NCI-H446 treated with DMSO at 0.1 percent for 48 hours (cell line): ENCODE results near the gene DPP6.
"Not testable (repeated sequence)": the region's sequence is repeated elsewhere in the genome, so short reads cannot be mapped to it uniquely, and the experiment has no call there.

ENCODE experiments used
- DNase-seq: peaks from one replicate; lab custom pipeline; 2025; lab: John Stamatoyannopoulos, UW

The DPP6 gene

DNA sequence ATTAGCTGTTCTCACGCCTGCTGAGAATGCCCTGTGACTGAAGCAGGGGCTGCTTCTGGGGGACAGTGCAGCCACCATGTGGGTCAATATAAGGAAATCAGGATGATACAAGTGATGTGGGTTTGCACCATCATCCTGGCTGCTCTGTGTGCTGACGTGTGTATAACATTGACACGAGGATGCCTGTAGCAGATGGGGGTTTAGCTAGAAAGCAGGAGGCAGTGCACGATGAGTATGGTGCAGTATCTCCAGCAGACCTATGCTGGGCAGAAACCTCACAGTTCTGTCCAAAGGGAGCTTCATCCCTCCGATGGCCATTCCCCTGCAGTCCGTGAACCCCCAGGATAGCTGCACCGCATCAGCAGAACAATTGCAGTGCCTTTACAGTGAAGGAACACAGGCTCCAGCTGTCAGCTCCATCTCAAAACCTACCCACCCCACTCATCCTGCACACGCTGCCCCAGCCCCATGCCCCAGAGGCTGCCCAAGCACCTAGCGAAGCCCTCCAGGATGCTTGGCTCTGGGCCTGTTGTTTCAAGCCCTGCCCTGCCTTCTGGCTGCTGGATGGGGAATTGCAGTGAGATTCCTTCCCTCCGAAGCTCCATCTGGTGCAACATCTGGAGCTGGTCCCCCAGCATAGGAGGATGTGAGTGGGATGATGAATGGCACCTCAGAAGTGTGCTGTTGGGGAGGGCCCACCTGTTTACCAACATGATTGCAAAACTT lies 96.8 kb downstream of the DPP6 start:
- not testable (repeated sequence) for DNase-seq

DNA sequence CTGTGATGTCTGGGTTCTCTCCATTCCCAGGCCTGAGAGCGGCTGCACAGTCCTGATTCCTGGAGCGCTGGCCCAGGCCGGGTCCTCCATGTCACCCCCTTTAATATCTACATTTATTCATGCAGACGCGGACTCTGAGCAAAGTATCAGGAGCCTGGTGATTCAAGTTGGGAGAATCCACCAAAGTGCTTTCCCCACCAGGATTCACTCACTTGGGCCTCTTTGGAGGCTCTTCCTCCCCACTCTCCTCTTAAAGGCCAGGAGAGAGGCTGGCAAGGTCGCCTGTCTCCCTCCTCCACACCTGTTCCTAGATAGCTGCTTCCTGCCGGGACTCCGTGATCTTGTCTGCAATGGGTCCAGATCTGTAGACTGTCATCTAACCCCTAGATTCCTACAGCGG lies 98.5 kb downstream of the DPP6 start:
- not testable (repeated sequence) for DNase-seq

DNA sequence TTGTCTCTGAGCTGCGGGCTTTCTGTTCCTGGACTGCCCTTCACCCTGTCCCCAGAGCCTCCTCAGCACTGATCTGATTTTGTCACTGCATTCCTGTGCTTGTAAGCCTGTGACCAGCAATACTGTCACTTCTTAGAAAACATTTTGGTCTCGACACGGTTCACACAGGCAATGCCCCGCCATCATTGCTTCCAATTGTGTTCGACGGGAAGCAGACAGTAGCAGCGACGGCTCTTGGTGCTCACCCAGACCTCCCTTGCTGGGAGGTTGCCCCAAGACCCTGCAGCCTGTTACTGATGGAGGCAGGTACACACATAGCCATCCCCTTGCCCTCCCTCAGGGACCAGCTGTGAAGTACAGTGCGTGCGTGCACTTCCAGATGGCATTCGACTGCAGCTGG lies 99.1 kb downstream of the DPP6 start:
- not testable (repeated sequence) for DNase-seq

DNA sequence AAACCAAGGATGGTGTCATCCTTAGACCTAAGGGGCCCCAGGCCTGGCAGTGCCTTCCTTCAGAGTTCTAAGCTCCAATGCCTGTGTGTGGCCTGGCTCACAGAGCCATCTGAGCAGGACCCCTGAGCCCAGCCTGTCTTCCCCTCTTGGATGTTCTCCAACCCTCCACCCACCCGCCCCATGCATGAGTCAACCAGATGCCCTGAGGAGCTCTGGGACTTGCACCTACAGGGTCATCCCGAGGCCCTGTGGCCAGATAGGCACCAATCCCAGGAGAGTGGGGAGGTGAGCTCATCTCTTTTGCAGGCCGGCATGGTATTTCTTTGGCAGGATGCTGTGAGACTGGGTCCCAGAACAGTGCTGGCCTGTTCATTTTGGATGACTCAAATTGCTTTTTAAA lies 103.7 kb downstream of the DPP6 start:
- DNase-seq: not testable (repeated sequence)

DNA sequence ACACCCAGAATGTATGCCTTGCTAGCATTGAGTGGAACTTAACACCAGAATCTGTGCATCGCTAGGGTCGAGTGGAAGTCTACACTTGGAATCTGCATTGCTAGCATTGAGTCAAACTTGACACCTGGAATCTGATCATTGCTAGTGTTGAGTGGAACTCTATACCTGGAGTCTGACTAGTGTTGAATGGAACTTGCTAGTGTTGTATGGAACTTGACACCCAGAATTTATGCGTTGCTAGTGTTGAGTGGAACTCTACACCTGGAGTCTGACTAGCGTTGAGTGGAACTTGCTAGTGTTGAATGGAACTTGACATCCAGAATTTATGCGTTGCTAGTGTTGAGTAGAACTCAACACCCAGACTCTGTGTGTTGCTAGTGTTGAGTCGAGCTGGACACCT lies 110.7 kb downstream of the DPP6 start:
- not testable (repeated sequence) for DNase-seq

DNA sequence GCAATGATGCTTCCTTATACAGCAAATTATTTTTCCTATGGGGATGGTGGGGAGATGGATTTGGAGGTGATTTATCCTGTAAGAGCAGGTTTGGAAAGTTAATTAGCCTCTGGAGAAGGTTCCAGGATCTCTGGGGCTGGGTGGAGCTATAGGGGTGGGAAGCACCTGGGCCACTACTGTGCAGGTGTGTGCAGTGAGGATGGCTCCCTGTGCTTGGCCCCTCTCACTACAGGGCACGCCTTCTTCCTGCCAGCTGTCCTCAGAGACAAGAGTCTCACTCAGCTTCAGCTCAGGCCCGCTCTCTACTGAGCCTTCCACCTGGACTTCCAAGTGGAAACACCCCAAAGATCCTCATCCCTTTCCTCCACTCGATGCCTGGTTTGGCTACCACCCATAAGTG lies 111.4 kb downstream of the DPP6 start:
- DNase-seq: not testable (repeated sequence)

DNA sequence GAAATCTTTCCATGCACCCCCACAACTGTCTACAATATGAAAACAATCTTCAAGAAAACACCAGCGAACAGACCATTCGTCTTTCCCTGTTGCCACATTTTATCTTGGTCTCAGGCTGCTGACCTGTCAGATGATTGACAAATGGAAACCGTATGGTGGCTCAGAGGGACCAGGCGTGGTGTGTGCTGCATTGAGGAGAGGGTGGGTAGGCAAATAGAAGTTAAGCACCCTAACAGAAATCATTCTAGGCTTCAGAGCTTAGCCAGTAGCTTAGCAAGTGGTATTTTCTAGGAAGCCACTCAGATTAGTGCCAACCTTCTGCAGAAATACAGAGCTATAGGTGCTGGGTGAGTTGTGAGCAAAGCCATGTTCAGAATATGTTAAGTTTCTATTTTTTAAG lies 114.9 kb downstream of the DPP6 start:
- DNase-seq: no peak

DNA sequence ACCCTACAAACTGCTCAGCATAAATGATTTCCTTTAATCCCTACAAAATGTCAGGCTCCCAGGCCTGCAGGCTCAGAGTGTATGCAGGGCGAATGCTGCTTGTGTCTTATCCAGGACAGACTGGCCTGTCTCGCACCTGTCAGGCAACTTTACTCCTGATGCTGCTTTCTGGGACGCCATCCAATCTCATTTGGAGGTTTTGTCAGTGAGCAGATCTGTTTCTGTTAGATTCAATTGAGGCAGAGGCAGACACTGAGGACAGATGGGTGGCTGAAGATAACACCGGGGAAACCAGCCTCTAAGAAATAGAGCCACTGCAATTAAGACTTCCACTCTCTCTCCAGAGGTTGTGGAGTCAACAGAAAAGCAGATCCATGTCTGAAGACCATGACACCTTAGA lies 115.6 kb downstream of the DPP6 start:
- DNase-seq: no peak

DNA sequence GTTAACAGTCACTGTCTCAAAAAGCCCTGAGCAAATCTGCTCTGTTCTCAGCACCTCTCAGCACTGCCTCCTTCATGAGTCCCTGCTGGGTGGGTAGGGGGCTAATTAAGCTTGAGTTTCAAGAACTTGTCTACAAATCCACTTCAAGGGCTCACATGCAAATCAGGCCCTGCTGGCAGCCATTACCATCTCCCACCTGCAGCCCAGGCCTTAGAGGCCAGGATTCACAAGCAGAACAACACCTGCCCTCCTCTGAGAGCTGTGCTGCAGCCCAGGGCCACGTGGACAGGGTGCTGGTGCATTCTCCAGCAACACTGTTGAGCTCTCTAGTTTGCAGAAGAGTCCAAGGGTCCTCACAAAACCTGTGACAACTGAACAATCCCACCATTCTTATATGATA lies 119.2 kb downstream of the DPP6 start:
- no peak for DNase-seq

DNA sequence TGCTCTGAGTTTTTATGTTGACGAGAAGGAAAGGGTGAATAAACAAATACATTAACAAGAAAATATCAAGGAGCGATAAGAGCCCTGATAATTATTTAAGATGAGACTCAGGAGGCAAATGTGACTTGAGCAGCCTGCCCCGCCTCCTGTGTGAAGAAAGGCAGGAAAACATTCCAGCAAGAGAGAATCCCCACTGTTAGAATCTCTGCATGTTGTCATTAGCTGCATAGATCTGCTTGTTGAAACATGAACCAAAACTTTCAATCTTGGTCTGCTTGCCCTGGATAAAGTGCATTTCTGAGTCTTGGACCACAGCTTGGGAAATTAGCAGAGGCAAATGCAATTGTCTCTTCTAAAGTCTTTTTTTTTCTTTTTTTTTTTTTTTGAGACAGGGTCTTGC lies 120.0 kb downstream of the DPP6 start:
- no peak for DNase-seq

DNA sequence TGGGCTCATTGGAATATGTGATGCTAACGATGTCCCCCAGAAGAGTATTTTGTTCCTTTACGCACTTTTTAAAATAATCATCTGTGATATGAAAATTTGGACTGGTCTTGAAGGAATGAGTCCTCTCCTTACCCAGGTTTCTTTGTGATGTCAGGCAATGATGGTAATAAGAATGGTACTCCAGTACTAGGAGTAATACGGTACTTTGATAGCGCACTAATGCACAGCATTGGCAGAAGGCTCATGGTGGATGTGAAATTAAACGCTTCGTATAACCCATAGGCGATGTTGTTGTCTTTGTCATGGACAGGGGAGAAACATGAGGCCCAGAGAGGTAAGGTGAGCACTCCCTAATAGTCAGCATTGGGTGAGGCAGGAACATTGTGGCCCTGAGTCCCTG lies 125.4 kb downstream of the DPP6 start:
- DNase-seq: no peak

DNA sequence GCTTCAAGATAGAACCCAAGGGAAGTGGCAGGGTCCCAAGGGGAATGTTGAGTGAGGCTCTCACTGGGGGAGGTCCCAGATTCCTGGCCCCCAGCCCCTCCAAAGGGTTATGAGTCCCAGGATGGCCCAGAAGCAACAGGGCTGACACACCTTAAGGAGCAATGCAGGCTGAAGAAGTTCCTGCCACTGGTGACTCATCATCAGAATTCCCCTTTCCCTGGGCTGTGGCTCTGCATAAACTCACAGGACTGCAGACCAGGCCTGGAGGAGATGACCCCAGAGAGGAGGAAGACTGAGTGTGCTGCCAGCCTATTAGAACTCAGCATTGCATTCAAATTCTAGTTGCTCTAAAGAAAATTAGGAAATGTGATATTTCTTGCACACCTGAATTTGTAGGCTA lies 126.7 kb downstream of the DPP6 start:
- DNase-seq: no peak

DNA sequence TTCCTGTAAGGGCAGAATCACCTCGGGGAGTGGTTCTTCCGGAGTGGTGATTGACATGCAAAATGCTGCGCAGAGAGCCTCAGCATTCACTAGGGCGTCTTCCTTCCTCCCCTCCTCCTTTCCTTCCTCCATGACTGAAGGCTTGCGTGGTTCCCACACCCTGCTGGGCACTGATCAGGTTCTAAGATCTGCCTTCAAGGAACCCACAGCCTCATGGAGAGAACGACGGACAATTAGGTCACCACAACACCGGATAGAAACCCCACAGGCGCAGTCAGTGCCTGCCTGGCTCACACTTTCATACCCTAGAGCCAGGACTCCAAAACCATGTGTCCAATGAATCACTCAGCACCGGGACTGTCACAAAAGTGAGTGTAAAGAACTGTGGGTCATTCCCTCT lies 131.3 kb downstream of the DPP6 start:
- DNase-seq: no peak

DNA sequence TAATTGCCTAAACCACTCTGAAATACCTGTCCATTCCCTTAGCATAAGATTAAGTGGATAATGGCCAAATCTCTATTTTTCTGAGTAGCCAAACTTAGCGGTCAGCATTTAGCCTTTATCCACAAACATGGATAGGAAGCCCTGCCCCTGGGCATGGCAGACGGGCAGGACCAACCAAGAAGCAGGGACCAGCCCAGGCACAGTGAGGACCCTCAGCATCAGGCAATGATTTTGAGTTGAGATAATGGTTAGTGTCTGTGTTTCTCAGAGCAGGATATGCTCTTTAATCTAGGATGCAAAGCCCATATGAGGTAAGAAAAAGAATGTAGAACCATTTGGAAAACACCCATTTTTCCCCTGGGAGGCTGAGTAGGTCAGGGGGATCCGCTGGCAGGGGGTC lies 131.7 kb downstream of the DPP6 start:
- DNase-seq: no peak

DNA sequence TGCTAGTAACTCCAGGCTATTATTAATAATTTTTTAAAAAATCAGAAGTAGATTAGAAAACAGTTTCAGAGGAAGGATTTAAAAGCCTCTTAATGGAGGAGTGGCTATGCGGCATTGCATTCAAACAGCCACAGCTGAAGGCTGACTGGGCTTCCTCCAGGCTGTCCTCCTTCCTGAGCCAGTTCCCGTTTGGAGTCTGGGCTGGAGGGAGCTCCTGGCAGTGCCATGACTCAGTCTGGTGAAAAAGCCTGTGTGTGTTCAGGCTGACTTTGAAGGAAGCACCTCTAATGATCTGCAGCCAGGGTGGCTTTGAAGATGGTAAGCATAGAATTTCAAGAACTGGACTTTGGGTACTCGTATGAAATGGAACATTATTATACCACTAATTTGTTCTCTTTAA lies 134.6 kb downstream of the DPP6 start:
- no peak for DNase-seq

DNA sequence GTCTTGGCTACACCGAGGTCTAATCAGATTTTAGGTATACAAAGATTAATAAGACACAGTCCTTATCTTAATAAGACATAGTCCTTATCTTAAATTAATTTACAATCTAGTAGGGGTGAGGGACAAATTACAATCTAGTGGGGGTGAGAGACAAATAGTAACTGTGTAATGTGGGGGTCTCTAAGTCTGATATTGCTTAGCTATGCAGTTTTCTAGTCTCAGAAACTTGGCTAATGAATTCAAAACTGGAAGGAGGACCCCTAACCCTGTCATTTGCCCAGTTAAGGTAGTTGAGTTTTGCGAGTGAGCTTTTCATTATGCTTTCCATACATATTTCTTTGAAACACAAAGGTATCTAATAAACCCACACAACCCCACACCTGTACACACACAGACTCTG lies 136.1 kb downstream of the DPP6 start:
- no peak for DNase-seq

DNA sequence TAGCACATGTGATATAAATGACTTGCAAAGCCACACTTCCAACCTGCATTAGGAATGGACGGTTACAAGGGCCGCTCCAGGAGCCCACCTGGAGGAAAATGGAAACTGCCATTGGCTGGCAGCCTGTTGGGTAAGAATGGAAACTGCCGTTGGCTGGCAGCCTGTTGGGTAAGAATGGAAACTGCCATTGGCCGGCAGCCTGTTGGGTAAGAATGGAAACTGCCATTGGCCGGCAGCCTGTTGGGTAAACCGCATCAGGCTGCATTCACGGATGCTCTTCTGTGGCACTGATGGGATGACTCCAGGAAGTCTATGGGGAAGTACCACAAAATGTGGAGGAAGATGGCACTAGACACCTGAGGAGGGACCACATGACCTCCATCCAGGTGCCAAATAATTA lies 143.1 kb downstream of the DPP6 start:
- DNase-seq: no peak

DNA sequence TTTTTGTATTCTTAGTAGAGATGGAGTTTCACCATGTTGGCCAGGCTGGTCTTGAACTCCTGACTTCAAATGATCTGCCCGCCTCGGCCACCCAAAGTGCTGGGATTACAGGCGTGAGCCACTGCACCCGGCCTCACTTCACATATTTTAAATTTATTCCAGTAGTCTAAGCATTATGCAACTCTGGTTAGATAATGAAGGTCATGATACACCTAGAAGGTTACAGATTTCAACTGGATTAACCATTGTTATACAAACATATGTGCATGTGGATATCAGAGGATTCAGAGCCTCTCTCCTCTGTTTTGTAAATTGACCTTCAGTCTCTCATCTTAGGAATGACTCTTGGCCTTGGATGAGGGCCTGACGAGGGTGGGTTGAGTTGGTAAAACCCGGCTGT lies 146.3 kb downstream of the DPP6 start:
- DNase-seq: no peak

DNA sequence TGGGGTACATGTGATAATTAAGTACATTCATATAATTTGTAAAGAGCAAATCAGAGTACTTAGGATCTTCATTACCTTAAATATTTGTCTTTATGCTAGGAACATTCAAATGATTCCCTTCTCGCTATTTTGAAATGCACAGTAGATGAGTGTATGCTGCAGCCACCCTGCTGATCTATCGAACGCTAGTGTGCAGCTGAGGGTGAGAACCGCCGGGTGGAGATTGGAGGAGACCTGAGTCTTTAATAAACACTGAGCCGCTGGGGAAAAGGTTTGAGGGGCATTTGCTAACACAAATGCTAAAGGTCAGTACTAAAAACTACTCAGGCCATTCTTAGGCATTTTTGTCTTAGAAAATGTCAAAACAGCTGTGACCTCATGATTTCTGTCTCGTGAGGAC lies 148.0 kb downstream of the DPP6 start:
- no peak for DNase-seq

DNA sequence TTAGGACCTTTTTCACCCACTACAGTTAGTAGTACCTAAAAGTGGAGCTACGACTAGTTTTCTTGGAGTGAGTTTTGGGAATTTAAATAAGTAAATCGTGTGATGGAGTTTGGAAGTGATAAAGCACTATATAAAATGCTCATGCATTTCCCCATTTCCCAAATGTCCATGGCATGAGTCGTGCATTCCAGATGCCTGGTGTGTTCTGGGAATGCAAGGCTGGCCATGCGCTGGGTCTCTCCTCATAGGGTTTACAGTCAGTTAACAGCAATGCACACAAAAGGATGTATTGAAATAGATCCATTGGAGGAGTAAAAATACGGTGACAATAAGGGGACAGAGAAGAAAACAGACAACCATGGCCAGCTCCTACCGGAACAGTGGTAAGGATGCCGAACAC lies 149.8 kb downstream of the DPP6 start:
- no peak for DNase-seq

DNA sequence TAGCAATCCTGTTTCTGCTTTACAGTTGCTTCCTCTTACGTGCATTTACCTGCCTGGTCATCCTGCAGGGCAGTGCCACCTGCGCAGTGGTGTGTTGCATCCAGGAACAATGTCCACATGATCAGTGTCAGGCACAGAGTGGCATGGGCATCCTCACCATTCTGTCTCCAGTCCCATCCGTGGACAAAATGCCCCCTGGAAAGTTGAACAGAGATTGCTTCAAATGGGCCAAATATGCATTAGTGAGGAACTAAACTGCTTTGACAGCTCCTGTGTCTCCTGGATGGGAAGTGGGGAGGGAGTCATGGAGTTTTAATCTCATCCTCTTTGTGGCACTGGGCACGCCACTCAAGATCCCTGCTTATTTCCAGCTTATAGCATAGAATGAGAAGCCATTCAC lies 151.8 kb downstream of the DPP6 start:
- no peak for DNase-seq

DNA sequence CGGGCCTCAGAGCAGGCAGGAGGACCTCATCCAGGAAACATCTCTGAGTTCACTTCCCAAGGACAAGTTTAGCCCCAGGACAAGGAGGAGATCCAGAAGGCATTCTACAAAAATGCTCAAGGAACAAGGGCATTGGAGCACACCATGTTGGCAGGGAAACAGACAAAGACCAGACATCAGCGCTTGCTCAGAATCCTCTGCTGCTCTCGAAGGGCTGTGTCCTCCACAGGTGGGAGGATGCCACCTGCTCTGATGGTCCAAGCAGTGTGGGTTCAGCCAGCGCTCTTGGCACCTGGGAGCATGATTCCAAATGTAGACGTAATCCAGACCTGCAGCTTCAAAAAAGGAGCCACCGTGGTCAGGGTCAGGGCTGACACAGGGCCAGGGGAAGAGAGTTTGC lies 160.7 kb downstream of the DPP6 start:
- no peak for DNase-seq

DNA sequence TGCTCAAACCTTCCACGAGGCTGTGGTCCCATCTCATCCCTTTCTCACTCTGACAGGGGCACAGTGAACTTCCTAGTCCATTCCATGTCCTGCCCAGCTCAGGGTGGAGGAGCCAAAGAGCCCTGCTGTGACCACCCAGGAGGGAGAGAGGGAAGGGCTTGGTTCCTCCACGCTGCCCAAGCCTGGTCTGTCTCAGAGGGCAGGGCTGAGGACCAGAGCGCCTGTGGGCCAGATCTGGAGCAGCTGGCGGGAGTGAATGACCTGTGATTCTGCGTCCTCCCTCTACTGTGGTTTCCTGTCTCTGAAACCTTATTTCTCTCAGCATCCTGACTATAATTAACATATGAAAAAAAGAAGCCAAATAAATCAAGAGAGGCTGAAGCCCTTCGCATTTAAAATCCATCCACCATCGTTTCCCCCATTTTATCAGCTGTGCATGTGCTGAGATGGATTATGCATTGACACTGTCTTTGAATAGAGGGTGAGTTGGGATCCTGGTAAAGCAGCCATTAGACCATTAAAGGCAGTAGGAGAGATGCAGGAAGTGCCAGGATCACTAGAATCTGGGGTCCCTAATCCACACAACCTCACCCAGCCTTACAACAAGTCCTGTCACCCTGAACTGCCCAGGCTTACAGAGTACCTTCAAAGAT lies 165.6 kb downstream of the DPP6 start:
- DNase-seq: no peak

DNA sequence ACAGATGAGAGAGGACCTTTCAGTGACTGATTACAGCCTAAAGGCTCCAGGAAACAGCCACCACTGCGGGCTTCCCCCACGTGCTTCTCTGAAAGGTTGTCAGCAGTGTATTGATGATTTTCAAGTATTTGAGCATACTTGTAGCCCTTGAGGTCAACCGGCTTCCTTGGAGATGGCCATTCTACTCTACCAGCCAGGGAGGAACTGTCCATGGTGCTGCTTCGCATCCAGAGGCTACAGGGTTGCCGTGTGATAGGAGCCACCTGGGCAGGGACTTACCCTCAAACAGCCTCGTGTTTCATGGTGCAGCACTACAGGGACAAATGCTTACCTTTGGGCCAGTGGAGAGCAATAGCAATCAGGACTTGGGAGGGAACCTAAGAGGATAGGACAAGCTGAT lies 179.5 kb downstream of the DPP6 start:
- DNase-seq: no peak
